ENCODE measurements around the gene RAB6B. TPM values are rescaled to one million over a fixed set of nuclear protein-coding genes. Genes with fewer than 3 reads are reported as not detected.

The RAB6B gene
- total and polyA plus RNA-seq, 2 donors (not counting 1 experiment from before 2014, with no cell fraction given), result 0.83 to 1.5 TPM

GRCh38 chr3:133840767-133841166 lies 54.9 kb downstream of the RAB6B start:
- Histone ChIP-seq H3K4me3 (replicated peaks in 1 of 4; ENCODE audit: control extremely low read depth in 1 of 4, insufficient read depth in 1 of 4, low read depth in 3 of 4, low read length in 4 of 4) (no peak overlapping the region), H3K4me2 (ENCODE audit: extremely low read depth, insufficient read depth, low read length) (no peak overlapping the region), H3K9me3 (ENCODE audit: control insufficient read depth, insufficient read depth, low read depth, low read length) (no peaks in the 10 kb centered on the region), H3K4me1 (ENCODE audit: control insufficient read depth, extremely low read depth, insufficient read depth, low read length) (peaks cover 6% of the 10 kb centered on the region), H3K27ac (ENCODE audit: insufficient read depth, low read length) (no peak overlapping the region), H2AFZ (ENCODE audit: low read length) (no peak overlapping the region), H3K79me2 (ENCODE audit: control insufficient read depth, insufficient read depth, low read length) (no peaks in the 10 kb centered on the region), H3K9ac (ENCODE audit: insufficient read depth, low read length) (no peak overlapping the region), H4K20me1 (ENCODE audit: control insufficient read depth, extremely low read depth, insufficient read depth, low read length) (no peaks in the 10 kb centered on the region), H3K27me3 (ENCODE audit: control insufficient read depth, insufficient read depth, low read length) (peaks cover 2% of the 10 kb centered on the region), H3K36me3 (ENCODE audit: control insufficient read depth, insufficient read depth, low read length) (no peaks in the 10 kb centered on the region)
- TF ChIP-seq EZH2 (IDR thresholded peaks at IDR 0.05; ENCODE audit: low read length, missing control alignments) (no peak), CTCF (conservative IDR thresholded peaks at IDR 0.05 in 1 of 2, IDR thresholded peaks at IDR 0.05 in 1 of 2; ENCODE audit: low read depth in 1 of 2, low read length in 2 of 2) (no peak)
- no peak for DNase-seq (ENCODE audit: low read depth in 2 of 2)

- peaks cover 2% of the 10 kb centered on the region for H3K27me3 ChIP-seq (ENCODE audit: control insufficient read depth, insufficient read depth, low read length)
- H3K27ac ChIP-seq (ENCODE audit: insufficient read depth, low read length), result no peak overlapping the region
- H3K79me2 ChIP-seq (ENCODE audit: control insufficient read depth, insufficient read depth, low read length), result no peaks in the 10 kb centered on the region
- no peak overlapping the region for H3K4me2 ChIP-seq (ENCODE audit: extremely low read depth, insufficient read depth, low read length)
- no peaks in the 10 kb centered on the region for H4K20me1 ChIP-seq (ENCODE audit: control insufficient read depth, extremely low read depth, insufficient read depth, low read length)
- peaks cover 6% of the 10 kb centered on the region for H3K4me1 ChIP-seq (ENCODE audit: control insufficient read depth, extremely low read depth, insufficient read depth, low read length)
- no peak overlapping the region for H3K9ac ChIP-seq (ENCODE audit: insufficient read depth, low read length)
- H2AFZ ChIP-seq (ENCODE audit: low read length), result no peak overlapping the region
- no peak for TF ChIP-seq CTCF (conservative IDR thresholded peaks at IDR 0.05 in 1 of 2, IDR thresholded peaks at IDR 0.05 in 1 of 2; ENCODE audit: low read depth in 1 of 2, low read length in 2 of 2)
- TF ChIP-seq EZH2 (IDR thresholded peaks at IDR 0.05; ENCODE audit: low read length, missing control alignments), result no peak
- H3K36me3 ChIP-seq (ENCODE audit: control insufficient read depth, insufficient read depth, low read length), result no peaks in the 10 kb centered on the region
- no peak for DNase-seq (ENCODE audit: low read depth in 2 of 2)
- H3K9me3 ChIP-seq (ENCODE audit: control insufficient read depth, insufficient read depth, low read depth, low read length), result no peaks in the 10 kb centered on the region
- no peak overlapping the region for H3K4me3 ChIP-seq (replicated peaks in 1 of 4; ENCODE audit: control extremely low read depth in 1 of 4, insufficient read depth in 1 of 4, low read depth in 3 of 4, low read length in 4 of 4)
Observed at GRCh38 chr3:133840055-133840737, 55.5 kb downstream of the RAB6B start.

- Histone ChIP-seq H3K4me1 (ENCODE audit: control insufficient read depth, extremely low read depth, insufficient read depth, low read length) (peaks cover 4% of the 10 kb centered on the region), H3K27me3 (ENCODE audit: control insufficient read depth, insufficient read depth, low read length) (peaks cover 2% of the 10 kb centered on the region), H3K9me3 (ENCODE audit: control insufficient read depth, insufficient read depth, low read depth, low read length) (no peaks in the 10 kb centered on the region), H3K4me3 (replicated peaks in 1 of 4; ENCODE audit: control extremely low read depth in 1 of 4, insufficient read depth in 1 of 4, low read depth in 3 of 4, low read length in 4 of 4) (no peak overlapping the region), H4K20me1 (ENCODE audit: control insufficient read depth, extremely low read depth, insufficient read depth, low read length) (no peaks in the 10 kb centered on the region), H3K9ac (ENCODE audit: insufficient read depth, low read length) (no peak overlapping the region), H3K4me2 (ENCODE audit: extremely low read depth, insufficient read depth, low read length) (no peak overlapping the region), H3K79me2 (ENCODE audit: control insufficient read depth, insufficient read depth, low read length) (no peaks in the 10 kb centered on the region), H3K27ac (ENCODE audit: insufficient read depth, low read length) (no peak overlapping the region), H3K36me3 (ENCODE audit: control insufficient read depth, insufficient read depth, low read length) (no peaks in the 10 kb centered on the region), H2AFZ (ENCODE audit: low read length) (no peak overlapping the region)
- no peak for TF ChIP-seq CTCF (conservative IDR thresholded peaks at IDR 0.05 in 1 of 2, IDR thresholded peaks at IDR 0.05 in 1 of 2; ENCODE audit: low read depth in 1 of 2, low read length in 2 of 2)
- no peak for TF ChIP-seq EZH2 (IDR thresholded peaks at IDR 0.05; ENCODE audit: low read length, missing control alignments)
- DNase-seq (ENCODE audit: low read depth in 2 of 2), result no peak
Observed at GRCh38 chr3:133838916-133839800, 56.5 kb downstream of the RAB6B start.
